Measurements from ENCODE around the gene TMEM191C.
"Not testable (repeated sequence)": the region's sequence is repeated elsewhere in the genome, so short reads cannot be mapped to it uniquely, and the experiment has no call there.

TMEM191C gene

DNA sequence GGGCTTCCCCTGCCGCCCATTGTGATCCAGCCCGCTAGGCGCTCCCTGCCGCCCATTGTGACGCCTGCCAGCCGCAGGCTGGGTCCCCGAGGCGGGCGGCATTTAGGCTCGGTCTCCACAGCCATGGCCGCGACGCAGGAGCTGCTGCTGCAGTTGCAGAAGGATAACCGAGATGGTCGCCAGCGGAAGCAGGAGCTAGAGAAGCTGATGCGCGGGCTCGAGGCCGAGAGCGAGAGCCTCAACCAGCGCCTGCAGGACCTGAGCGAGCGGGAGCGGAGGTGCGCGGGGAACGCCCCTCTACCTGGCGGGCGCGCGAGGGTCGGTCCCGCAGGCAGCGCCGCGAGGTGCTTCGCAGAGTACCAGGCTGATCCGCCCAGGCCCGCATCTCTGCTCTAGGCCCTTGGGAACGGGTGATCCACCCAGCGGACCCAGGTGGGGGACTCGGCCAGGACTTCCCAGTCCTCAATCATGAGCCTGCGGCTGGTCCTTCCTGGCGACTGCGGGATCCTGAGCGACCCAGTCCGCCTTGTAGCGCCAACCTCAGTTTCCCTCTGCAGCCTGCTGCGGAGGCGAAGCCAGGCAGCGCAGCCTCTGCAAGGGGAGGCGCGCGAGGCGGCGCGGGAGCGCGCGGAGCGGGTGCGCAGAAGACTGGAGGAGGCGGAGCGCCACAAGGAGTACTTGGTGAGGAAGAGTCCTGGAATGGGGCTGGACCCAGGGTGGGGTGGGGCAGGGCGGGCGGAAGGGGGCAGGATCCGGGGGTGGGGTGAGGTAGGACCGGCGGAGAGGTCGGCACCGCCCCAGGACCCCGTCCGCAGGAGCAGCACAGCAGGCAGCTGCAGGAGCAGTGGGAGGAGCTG is at the start of gene TMEM191C:
TMEM191C (plus strand) TSS at position 51 of the 857 bp plus-strand sequence; CDS start at position 124, 73 bp downstream.
- H3K4me3 ChIP-seq (ENCODE audit: low read length); H3K27me3 ChIP-seq (ENCODE audit: control insufficient read depth, insufficient read depth, low read length); H3K36me3 ChIP-seq (ENCODE audit: control insufficient read depth, low read depth, low read length); H3K4me1 ChIP-seq (ENCODE audit: control insufficient read depth, low read depth, low read length); H3K9ac ChIP-seq (ENCODE audit: low read length); H3K9me3 ChIP-seq (ENCODE audit: control insufficient read depth, low read depth, low read length); H3K27ac ChIP-seq (ENCODE audit: low read length): not testable (repeated sequence)

DNA sequence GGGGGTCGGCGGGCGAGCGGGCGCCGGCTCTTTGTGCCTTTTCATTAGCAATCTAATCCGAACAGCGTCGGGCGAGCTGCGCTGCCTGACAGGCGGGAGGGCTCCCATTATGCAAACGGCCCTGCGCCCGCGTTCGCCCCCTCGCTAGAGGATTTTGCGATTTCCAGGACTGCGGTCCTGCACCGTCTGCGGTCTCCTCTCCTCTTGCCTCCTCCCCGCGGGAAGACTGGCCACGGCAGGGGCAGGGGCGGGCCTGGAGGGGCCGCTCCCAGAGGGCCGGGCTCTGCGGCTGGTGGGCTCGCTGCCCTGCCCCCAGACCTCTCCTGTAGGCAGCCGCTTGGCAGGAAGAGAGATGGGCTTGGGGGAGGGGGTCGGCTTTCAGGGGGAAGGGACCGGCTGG is 49.3 kb upstream of the TMEM191C start:
- H3K27ac ChIP-seq (ENCODE audit: low read length); H3K9ac ChIP-seq (ENCODE audit: low read length); H3K36me3 ChIP-seq (ENCODE audit: control insufficient read depth, low read depth, low read length); H3K9me3 ChIP-seq (ENCODE audit: control insufficient read depth, low read depth, low read length); H3K4me3 ChIP-seq (ENCODE audit: low read length); H3K4me1 ChIP-seq (ENCODE audit: control insufficient read depth, low read depth, low read length); H3K27me3 ChIP-seq (ENCODE audit: control insufficient read depth, insufficient read depth, low read length): not testable (repeated sequence)

DNA sequence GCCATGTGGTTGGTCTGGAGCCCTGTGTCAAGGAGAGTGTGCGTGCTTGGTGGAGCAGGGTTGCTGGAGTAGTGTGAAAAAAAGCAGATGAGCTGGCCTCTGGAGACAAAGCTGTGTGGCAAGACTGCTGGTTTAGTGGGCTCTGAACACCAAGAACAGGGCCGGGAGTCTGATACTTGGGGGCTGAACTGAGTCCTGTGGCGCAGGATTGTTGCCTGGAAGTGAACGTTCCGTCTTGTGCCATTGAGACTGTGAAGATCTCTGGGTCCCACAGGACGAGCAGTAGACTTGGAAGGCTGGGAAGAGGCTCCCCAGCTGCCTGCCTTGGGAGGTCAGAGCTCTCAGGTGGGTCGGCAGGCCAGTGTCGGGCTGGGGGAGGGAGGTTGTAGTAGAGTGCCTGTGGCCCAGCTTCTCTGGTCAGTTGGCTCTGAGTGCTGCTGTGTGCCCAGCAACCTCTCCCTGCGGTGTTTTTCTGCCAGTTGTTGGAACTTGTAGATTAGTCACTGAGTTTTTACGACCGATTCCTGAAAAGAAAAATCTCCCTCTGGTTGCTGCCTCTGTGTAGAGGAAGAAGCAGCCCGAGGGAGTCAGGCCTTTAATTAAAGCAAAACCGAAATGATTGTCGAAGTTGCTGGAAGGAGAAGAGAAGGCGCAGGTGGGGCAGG is 48.1 kb upstream of the TMEM191C start:
- not testable (repeated sequence) for H3K9me3 ChIP-seq (ENCODE audit: control insufficient read depth, low read depth, low read length); H3K4me3 ChIP-seq (ENCODE audit: low read length); H3K4me1 ChIP-seq (ENCODE audit: control insufficient read depth, low read depth, low read length); H3K27ac ChIP-seq (ENCODE audit: low read length); H3K36me3 ChIP-seq (ENCODE audit: control insufficient read depth, low read depth, low read length); H3K27me3 ChIP-seq (ENCODE audit: control insufficient read depth, insufficient read depth, low read length); H3K9ac ChIP-seq (ENCODE audit: low read length)

DNA sequence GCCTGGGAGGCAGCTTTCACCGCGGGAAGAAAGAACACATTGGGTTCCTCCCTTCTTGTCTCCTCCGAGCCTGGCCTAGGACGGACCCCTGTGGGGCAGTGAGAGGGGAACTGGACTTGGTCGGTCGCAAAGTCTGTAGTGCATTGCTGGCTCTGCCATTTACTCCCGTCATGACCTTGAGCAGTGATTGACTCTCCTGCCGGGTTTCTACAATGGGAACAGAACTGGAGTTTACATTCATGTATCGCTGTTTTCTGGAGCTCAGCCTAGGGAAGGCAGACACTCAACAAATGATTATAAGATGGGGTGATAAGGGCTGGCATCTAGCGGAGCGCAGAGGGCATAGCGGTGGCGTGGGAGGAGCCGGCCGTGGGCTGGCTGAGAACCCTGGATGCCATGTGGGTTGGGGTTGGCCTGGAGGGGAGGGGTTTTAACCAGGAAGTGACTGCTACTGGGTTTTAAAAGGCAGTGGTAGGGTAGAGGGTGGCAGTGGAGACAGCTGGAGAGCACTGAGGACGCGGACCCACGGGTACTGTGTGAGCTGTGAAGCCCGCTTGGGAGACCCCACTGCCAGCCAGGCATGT is 46.9 kb upstream of the TMEM191C start:
- H3K27me3 ChIP-seq (ENCODE audit: control insufficient read depth, insufficient read depth, low read length): not testable (repeated sequence)

DNA sequence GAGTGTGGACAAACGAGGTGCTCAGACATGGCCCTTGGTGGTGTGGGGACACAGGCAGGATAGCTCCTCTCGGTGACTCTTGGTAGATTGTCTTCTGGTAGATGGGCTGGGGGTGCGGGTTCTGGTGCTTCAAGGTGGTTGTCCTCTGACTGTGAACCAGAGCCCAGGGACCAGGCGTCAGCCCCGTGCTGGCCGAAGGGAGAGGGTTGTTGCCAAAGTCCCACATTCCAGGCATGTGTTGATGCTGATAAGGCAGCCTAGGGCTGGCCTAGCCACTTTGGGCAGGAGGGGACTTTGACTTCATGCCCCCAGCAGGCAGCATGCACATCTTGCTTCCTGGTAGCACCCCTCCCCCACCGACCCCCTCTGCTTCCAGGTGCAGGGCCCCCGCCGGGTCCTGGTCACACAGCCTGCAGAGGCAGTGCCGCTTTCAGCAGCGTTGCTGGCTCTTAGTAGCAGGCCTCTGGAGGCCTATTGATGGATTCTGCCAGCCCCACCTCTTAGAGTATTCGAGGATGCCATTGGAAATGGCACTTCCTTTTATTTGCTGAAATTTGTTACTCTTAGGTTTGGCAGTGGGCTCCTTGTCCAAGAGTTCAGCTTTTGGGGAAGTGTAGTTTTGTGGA is 43.0 kb upstream of the TMEM191C start:
- not testable (repeated sequence) for H3K27ac ChIP-seq (ENCODE audit: low read length); H3K4me1 ChIP-seq (ENCODE audit: control insufficient read depth, low read depth, low read length); H3K9ac ChIP-seq (ENCODE audit: low read length); H3K9me3 ChIP-seq (ENCODE audit: control insufficient read depth, low read depth, low read length); H3K4me3 ChIP-seq (ENCODE audit: low read length); H3K27me3 ChIP-seq (ENCODE audit: control insufficient read depth, insufficient read depth, low read length); H3K36me3 ChIP-seq (ENCODE audit: control insufficient read depth, low read depth, low read length)

More for the DNA sequence above, 46.9 kb upstream of the TMEM191C start:
- not testable (repeated sequence) for H3K36me3 ChIP-seq (ENCODE audit: control insufficient read depth, low read depth, low read length); H3K4me3 ChIP-seq (ENCODE audit: low read length); H3K4me1 ChIP-seq (ENCODE audit: control insufficient read depth, low read depth, low read length); H3K9me3 ChIP-seq (ENCODE audit: control insufficient read depth, low read depth, low read length); H3K9ac ChIP-seq (ENCODE audit: low read length); H3K27ac ChIP-seq (ENCODE audit: low read length)

DNA sequence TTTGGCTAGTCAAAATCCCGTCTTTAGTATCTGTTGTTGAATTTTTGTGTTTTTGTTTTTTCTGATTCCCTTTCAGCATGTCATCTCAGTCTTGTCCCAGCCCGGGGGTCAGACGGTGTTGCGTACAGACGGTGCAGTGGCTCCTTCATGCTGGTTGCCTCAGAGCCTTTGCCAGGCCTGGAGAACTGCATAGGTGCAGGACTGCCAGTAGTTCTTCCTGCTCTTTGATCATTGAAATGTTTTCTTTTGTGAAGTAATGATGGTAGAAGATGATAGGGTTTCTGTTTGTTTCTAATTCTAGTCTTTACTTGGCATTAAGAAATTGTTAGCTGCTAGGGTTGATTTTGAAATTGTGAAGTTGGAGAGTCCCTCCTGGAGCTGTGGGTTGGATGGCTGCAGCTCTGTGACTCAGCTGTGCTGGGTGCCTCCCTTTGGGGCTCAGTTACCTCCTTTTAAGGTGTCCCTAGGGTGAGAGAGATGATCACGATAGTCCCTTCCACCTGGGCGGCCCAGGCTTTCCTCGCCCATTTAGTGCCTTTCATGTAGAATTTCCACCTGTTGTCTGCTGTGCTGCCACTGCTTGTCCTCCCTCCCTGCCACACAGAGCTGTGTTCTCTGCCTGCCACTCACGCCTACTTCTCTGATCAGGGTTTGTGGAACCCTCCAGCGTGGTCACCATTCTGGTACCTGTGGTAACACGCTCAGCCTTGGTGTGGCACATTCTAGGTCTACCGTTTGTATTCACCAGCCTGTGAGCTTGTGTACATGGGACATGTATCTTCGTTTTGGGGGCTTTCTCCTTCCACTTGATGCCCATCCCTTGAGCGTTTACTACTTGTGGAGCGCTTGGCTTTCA is 32.6 kb upstream of the TMEM191C start:
- H3K36me3 ChIP-seq (ENCODE audit: control insufficient read depth, low read depth, low read length); H3K9me3 ChIP-seq (ENCODE audit: control insufficient read depth, low read depth, low read length); H3K27ac ChIP-seq (ENCODE audit: low read length); H3K4me3 ChIP-seq (ENCODE audit: low read length); H3K27me3 ChIP-seq (ENCODE audit: control insufficient read depth, insufficient read depth, low read length); H3K4me1 ChIP-seq (ENCODE audit: control insufficient read depth, low read depth, low read length); H3K9ac ChIP-seq (ENCODE audit: low read length): not testable (repeated sequence)

DNA sequence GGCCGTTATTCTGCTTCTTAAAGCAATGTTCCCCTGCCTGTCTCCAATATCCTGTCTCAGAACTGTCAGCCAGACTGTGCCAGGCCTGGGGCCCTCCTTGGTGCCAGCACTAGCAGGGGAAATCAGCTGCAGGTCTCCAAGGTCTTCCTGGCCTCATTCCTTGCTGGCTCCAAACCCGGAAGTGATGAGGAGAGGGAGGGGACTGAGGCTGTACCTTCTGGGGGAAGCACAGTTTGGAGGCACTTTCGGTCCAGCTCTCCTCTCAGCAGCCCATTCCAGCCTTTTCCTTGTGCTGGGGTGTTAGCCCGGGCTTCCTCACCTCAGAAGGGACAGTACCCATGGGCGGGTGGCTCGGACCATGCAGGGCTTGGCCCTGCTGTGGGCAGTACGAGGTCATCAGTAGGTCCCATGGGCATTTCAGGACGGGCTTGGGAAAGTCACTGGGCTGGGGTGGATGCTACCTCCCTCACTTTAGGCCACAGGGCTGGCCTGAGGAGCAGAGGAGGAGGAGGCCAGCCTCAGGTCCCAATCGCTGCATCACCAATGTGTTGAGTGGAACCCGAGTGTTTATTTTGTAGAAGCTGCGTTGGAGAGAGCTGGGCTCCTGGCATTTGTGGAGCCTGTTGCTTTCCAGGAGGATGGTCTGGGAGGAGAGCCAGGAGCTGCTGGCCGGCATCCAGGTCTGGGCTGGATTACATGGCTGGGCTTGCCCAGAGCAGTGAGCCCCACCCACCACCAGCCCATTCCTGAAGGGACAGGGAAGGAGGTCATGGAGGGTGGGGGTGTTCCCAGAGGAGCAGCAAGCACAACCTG is 31.0 kb upstream of the TMEM191C start:
- H3K27ac ChIP-seq (ENCODE audit: low read length); H3K27me3 ChIP-seq (ENCODE audit: control insufficient read depth, insufficient read depth, low read length); H3K9ac ChIP-seq (ENCODE audit: low read length); H3K36me3 ChIP-seq (ENCODE audit: control insufficient read depth, low read depth, low read length); H3K9me3 ChIP-seq (ENCODE audit: control insufficient read depth, low read depth, low read length); H3K4me1 ChIP-seq (ENCODE audit: control insufficient read depth, low read depth, low read length); H3K4me3 ChIP-seq (ENCODE audit: low read length): not testable (repeated sequence)

DNA sequence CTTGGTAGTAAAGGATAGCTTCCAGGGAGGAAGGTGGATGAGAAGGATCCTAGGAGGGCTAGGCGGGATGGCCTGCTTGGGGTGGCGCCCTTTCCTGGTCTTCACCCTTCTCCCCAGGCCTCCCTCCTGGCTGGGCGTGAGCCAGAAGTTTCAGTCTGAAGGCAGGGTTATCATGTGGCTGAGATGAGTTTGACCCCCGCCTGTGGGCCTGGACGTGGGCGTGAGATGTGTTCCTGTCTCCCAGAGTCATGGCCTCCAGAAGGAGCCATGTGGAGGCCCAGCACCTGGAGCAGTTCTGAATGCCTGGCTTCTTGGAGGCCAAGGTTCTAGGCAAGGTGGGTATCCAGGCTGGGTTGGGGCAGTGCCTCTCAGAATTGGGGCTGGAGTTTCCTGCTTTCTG is 29.2 kb upstream of the TMEM191C start:
- H3K27ac ChIP-seq (ENCODE audit: low read length): not testable (repeated sequence)

DNA sequence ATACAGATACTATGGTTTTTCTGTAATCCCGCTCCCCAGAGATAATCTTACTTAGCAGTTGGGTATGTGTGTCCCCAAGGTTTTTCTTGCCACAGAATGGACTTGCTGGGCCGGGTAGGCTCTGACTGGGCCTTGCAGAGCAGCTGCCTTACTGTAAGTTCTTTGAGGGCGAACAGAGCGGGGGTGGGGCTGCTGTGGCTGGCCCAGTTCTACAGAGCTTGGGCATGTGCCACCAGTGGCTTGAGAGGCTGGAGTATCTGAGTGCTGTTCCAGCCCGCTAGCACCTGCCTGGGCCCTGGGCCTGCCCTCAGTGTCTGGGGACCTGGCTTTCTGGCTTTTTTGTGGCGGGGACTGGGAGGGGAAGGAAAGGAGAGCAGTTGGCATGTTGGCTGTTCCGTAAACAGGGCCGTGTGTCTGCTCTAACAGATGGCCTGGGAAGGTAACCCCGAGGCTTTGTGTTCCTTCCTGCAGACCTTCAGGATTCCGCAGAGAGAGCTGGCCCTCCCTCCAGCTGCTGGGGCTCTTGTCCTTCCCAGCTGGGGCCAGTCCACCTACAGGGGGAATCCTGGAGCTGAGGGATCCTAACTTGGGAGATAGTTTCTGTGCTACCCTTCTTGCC is 27.1 kb upstream of the TMEM191C start:
- not testable (repeated sequence) for H3K27ac ChIP-seq (ENCODE audit: low read length); H3K4me3 ChIP-seq (ENCODE audit: low read length); H3K9me3 ChIP-seq (ENCODE audit: control insufficient read depth, low read depth, low read length); H3K27me3 ChIP-seq (ENCODE audit: control insufficient read depth, insufficient read depth, low read length); H3K4me1 ChIP-seq (ENCODE audit: control insufficient read depth, low read depth, low read length); H3K9ac ChIP-seq (ENCODE audit: low read length); H3K36me3 ChIP-seq (ENCODE audit: control insufficient read depth, low read depth, low read length)

More for the DNA sequence above, 29.2 kb upstream of the TMEM191C start:
- H3K9ac ChIP-seq (ENCODE audit: low read length); H3K9me3 ChIP-seq (ENCODE audit: control insufficient read depth, low read depth, low read length); H3K4me3 ChIP-seq (ENCODE audit: low read length); H3K27me3 ChIP-seq (ENCODE audit: control insufficient read depth, insufficient read depth, low read length); H3K4me1 ChIP-seq (ENCODE audit: control insufficient read depth, low read depth, low read length); H3K36me3 ChIP-seq (ENCODE audit: control insufficient read depth, low read depth, low read length): not testable (repeated sequence)

DNA sequence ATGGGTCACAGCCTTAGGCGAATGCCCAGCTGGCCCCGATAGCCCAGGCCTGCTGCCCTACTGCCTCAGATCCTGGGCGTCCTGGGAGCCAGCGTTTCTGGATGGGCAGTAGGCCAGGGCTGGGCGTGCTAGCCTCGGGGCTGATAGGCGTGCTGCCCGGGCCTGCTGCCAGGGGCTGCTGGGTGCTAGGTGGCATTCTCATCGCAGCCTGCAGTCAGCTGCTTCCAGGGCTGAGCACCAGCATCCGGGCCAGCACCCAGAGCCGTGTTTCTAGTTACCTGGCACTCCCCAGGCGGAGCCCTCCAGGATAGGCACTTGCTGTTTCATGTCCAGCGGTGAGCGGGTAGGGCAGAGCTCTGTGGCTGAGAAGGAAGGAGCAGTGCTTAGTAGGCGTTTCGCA is 26.5 kb upstream of the TMEM191C start:
- H3K27me3 ChIP-seq (ENCODE audit: control insufficient read depth, insufficient read depth, low read length); H3K4me1 ChIP-seq (ENCODE audit: control insufficient read depth, low read depth, low read length); H3K4me3 ChIP-seq (ENCODE audit: low read length); H3K9me3 ChIP-seq (ENCODE audit: control insufficient read depth, low read depth, low read length); H3K36me3 ChIP-seq (ENCODE audit: control insufficient read depth, low read depth, low read length); H3K9ac ChIP-seq (ENCODE audit: low read length); H3K27ac ChIP-seq (ENCODE audit: low read length): not testable (repeated sequence)

Measured in iPS-18a (cell line).